K562 (cell line): ENCODE measurements around the gene SLC35B4. TPM values are rescaled to one million over a fixed set of nuclear protein-coding genes. Genes with fewer than 3 reads are reported as not detected.
A peak's percentile ranks its signal among the peaks of the same experiment; 100 is the strongest.

ENCODE experiments used
- ATAC-seq: fragments of 200-7000 bp; cut with Tn5 transposase; 3 replicates; pipeline ENCODE4 v1.9.1; 2020; ENCODE audit warnings: moderate library complexity
- BruUV-seq: library from RNA; stranded (reverse); fragments of 400-500 nt; replicated peaks from 2 replicates; lab custom pipeline; 2021; lab: Mats Ljungman, UMichigan
- CTCF ChIA-PET: fragments of 300-600 bp; formaldehyde crosslinking; extraction: SDS; loops from one replicate; lab custom pipeline; 2021; ENCODE audit warnings: low intra/inter-chr PET ratio; lab: Yijun Ruan, JAX
- POLR2A ChIA-PET: fragments of 300-600, 350-650 bp; sonication (Branson Sonifier 250); formaldehyde crosslinking; extraction: SDS; loops from one replicate; lab custom pipeline; 2021; ENCODE audit warnings: antibody characterized with exemption, inconsistent platforms; lab: Yijun Ruan, JAX
- DNase-seq, 4 experiments: peaks; one replicate each; pipeline versions ENCODE4 v3.0.0 to v3.0.0-alpha.2; 2011 to 2018; ENCODE audit warnings: low spot score in 3 of 4, mixed read lengths in 3 of 4; ENCODE audit errors: extremely low read depth in 1 of 4
- FAIRE-seq: peaks from 2 replicates; lab custom pipeline; 2011; peaks lifted over from hg19 to GRCh38; lab: Jason Lieb, UNC
- H2AFZ ChIP-seq: 2 replicates; pipeline ENCODE4 v1.6.0; 2011; ENCODE audit warnings: low read depth, low read length, control low read depth, inconsistent platforms
- H3K27ac ChIP-seq: fragments of 200-600 bp; 3 replicates; pipeline ENCODE4 v1.8.0; 2011; ENCODE audit warnings: low read depth, mild to moderate bottlenecking, control low read depth, inconsistent platforms, low read length, moderate library complexity, mixed read lengths; ENCODE audit errors: extremely low read depth
- H3K27me3 ChIP-seq, 2 experiments: fragments of 300-600 bp in 1 of 2; 2 replicates in 1 of 2; 3 replicates in 1 of 2; pipeline versions ENCODE4 v1.6.0 to v1.8.0; 2011; ENCODE audit warnings: inconsistent platforms in 2 of 2, low read length in 2 of 2, mild to moderate bottlenecking in 1 of 2, mixed read lengths in 1 of 2, moderate library complexity in 1 of 2; ENCODE audit not compliant: control insufficient read depth in 2 of 2, insufficient read depth in 2 of 2
- H3K36me3 ChIP-seq: fragments of 300-600 bp; 3 replicates; pipeline ENCODE4 v1.8.0; 2011; ENCODE audit warnings: mild to moderate bottlenecking, low read length, inconsistent platforms; ENCODE audit not compliant: control insufficient read depth, insufficient read depth
- H3K4me1 ChIP-seq, 2 experiments: fragments of 200-600 bp in 1 of 2; replicated peaks in 1 of 2; 2 replicates in 1 of 2; 3 replicates in 1 of 2; pipeline versions ENCODE4 v1.5.1 to v1.8.0; 2011; ENCODE audit warnings: inconsistent platforms in 2 of 2, low read length in 2 of 2, mild to moderate bottlenecking in 1 of 2, mixed read lengths in 1 of 2, moderate library complexity in 1 of 2; ENCODE audit not compliant: control insufficient read depth in 2 of 2, insufficient read depth in 2 of 2
- H3K4me2 ChIP-seq: 2 replicates; pipeline ENCODE4 v1.6.1; 2011; ENCODE audit warnings: low read length, control low read depth, inconsistent platforms, mixed read lengths; ENCODE audit not compliant: insufficient read depth
- H3K4me3 ChIP-seq: fragments of 200-600 bp; sonication (generic), shearing (Covaris generic); 2 replicates; pipeline ENCODE4 v1.5.1; 2016; ENCODE audit warnings: control low read depth, inconsistent platforms
- H3K79me2 ChIP-seq: fragments of 200-600 bp; 3 replicates; pipeline ENCODE4 v1.8.0; 2011; ENCODE audit warnings: low read length, inconsistent platforms; ENCODE audit not compliant: control insufficient read depth, insufficient read depth
- H3K9ac ChIP-seq, 2 experiments: 2 replicates each; pipeline versions ENCODE4 v1.6.0 to v1.6.1; 2011; ENCODE audit warnings: low read depth in 2 of 2, low read length in 2 of 2, control low read depth in 1 of 2, inconsistent platforms in 1 of 2, mild to moderate bottlenecking in 1 of 2, mixed read lengths in 1 of 2; ENCODE audit not compliant: insufficient read depth in 1 of 2
- H3K9me1 ChIP-seq: one replicate; pipeline ENCODE4 v1.6.0; 2011; ENCODE audit warnings: inconsistent platforms, mild to moderate bottlenecking, low read length, moderate library complexity; ENCODE audit not compliant: control insufficient read depth, insufficient read depth
- H3K9me3 ChIP-seq: replicated peaks from 2 replicates; pipeline ENCODE4 v1.5.1; 2011; ENCODE audit warnings: low read depth, low read length, inconsistent platforms; ENCODE audit not compliant: control insufficient read depth, insufficient read depth
- H4K20me1 ChIP-seq: replicated peaks from 2 replicates; pipeline ENCODE4 v1.6.1; 2011; ENCODE audit warnings: low read length, inconsistent platforms, mixed read lengths; ENCODE audit not compliant: control insufficient read depth, insufficient read depth
- ASH1L ChIP-seq: fragments of 450-650 bp; IDR thresholded peaks from 2 replicates; pipeline ENCODE4 v1.6.1; 2018; ENCODE audit warnings: borderline replicate concordance, mild to moderate bottlenecking, low read depth; ENCODE audit not compliant: partially characterized antibody
- BCOR ChIP-seq: fragments of 450-650 bp; IDR thresholded peaks from 2 replicates; pipeline ENCODE4 v1.6.1; 2016
- CAMTA2 ChIP-seq: fragments of 250-450 bp; sonication (Bioruptor Pico); conservative IDR thresholded peaks from 2 replicates; pipeline ENCODE4 v1.5.1; 2022
- FOSL1 ChIP-seq: fragments of 200-800 bp; sonication (Bioruptor generic); conservative IDR thresholded peaks from 2 replicates; pipeline ENCODE4 v1.6.1; 2016; ENCODE audit warnings: missing genetic modification characterization, missing compliant biosample characterization
- LARP7 ChIP-seq: fragments of 450-650 bp; IDR thresholded peaks from 2 replicates; pipeline ENCODE4 v1.6.1; 2016
- MYBL2 ChIP-seq, 2 experiments: fragments of 450-650 bp in 1 of 2; sonication (generic) in 1 of 2; formaldehyde crosslinking in 1 of 2; IDR thresholded peaks; 2 replicates each; pipeline versions ENCODE4 v1.6.1 to v1.8.1; 2017 to 2022; ENCODE audit warnings: borderline replicate concordance in 1 of 2, inconsistent platforms in 1 of 2, low read depth in 1 of 2, mild to moderate bottlenecking in 1 of 2, missing genetic modification reagents in 1 of 2, moderate library complexity in 1 of 2
- RNF2 ChIP-seq: sonication (generic); IDR thresholded peaks from 2 replicates; pipeline ENCODE4 v1.6.1; 2016
- SIN3A ChIP-seq, 2 experiments: fragments of 150-350 bp in 1 of 2; IDR thresholded peaks; 2 replicates each; pipeline ENCODE4 v1.6.1; 2011 to 2016; ENCODE audit warnings: borderline replicate concordance in 2 of 2, low read depth in 2 of 2, low read length in 2 of 2, mild to moderate bottlenecking in 2 of 2, moderate library complexity in 2 of 2; ENCODE audit not compliant: control insufficient read depth in 1 of 2
- ZHX1 ChIP-seq: fragments of 150-350 bp; conservative IDR thresholded peaks from 2 replicates; pipeline ENCODE4 v1.6.1; 2014; ENCODE audit warnings: low read length
- ZKSCAN1 ChIP-seq: fragments of 150-350 bp; IDR thresholded peaks from 2 replicates; pipeline ENCODE4 v1.6.1; 2016; ENCODE audit warnings: low read depth, low read length
- whole genome bisulfite sequencing: fragments of 100-300 bp; shearing (Covaris generic); methylation state at CpG from one replicate; pipeline ENCODE4 v1.1.6; 2016; ENCODE audit warnings: low coverage, mixed read lengths; ENCODE audit not compliant: insufficient coverage; ENCODE audit errors: missing lambda C conversion rate; 5-methylcytosine and 5-hydroxymethylcytosine counted together
- in situ Hi-C: fragments of 300-500 bp; cut with MboI; formaldehyde crosslinking; loops from 4 replicates; pipeline ENCODE4 v1.15.0; 2018; ENCODE audit warnings: inconsistent platforms, mixed read lengths
- intact Hi-C: fragments of 100-400 bp; cut with micrococcal nuclease; formaldehyde crosslinking; loops from 2 replicates; pipeline ENCODE4 v1.14.2; 2022
- polyA plus RNA-seq, 8 experiments: library from polyadenylated mRNA; depleted of rRNA in 4 of 8; stranded (reverse) in 5 of 8; unstranded in 3 of 8; fragments of >200 nt; fragmentation: Nextera tagmentation in 2 of 8; fragmentation: Illumina TruSeq in 1 of 8; extraction: Ambion mirVana in 2 of 8; extraction: Trizol in 1 of 8; gene quantifications; 2 replicates each; pipeline versions ENCODE4 v1.2.1 to v1.2.3, GENCODE V29; 2011 to 2014; ENCODE audit warnings: inconsistent platforms in 1 of 8, missing spikeins in 1 of 8
- total RNA-seq, 7 experiments: library from RNA; depleted of rRNA in 6 of 7; stranded (reverse); fragments of >200 nt in 6 of 7; fragmentation: Illumina TruSeq in 2 of 7; extraction: Trizol in 2 of 7; gene quantifications; 2 replicates each; pipeline versions ENCODE4 v1.2.1 to v1.2.3, GENCODE V29; 2011 to 2021; ENCODE audit warnings: low replicate concordance in 1 of 7
- TF ChIP-seq, protein P1 (sequence below): fragments of 450-650 bp; IDR thresholded peaks from 2 replicates; pipeline ENCODE4 v1.6.1; 2018; ENCODE audit not compliant: partially characterized antibody
- TF ChIP-seq, protein P2 (sequence below): fragments of 250-450 bp; sonication (Bioruptor Pico); IDR thresholded peaks from 2 replicates; pipeline ENCODE4 v1.8.0; 2021; ENCODE audit warnings: moderate library complexity, mild to moderate bottlenecking, inconsistent platforms

Gene SLC35B4
- total and polyA plus RNA-seq, 9 of the 15 experiments (the other 6 are each of a cell fraction or from before 2014, with no cell fraction given): 6.1 to 34.9 (median 17.6) TPM

DNA sequence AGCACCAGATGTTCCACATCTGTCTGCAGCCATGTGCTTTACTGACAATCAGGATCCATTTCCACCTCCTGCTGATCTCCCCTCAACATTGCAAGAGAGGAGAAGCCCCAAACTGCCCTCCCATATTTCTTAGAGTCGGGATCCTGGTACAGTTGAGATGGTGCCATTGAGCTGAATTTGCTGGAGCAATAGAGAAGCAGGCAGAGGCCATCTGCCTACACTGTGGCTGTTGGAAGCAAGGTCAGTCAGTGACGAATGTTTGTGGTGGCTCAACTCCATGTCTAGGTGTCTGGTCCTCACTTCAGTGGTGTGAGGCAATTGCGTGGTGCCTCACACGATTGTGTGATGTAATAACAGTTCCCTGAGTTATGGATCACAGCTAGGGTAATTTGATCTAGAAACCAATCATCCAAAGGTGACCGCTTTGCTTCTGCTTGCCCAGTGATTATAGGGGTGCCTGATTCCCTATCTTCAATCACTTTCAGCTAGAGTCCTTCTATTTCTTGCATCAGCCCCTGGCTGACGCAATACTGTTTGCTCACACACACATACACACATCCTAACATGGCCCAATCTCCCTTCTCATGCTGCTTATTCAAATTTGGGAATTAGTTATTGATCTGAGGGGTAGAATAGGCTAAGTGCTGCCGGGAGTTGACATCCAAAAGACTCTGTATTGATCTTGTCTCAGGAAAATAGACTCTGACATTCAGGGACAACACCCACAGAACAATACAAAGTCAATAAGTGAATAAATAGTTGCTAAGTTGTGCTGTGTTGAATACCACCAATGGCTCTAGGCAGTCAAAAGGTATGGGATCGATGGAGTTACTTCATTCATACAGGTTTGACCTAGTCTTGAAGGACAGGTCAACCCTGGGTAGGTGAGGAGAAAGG, 46.1 kb upstream of the SLC35B4 start:
- Histone ChIP-seq H3K9me3 (no peaks in the 10 kb centered on the region), H3K9me1 (no peaks in the 10 kb centered on the region), H3K79me2 (no peaks in the 10 kb centered on the region), H3K27me3 (peaks cover 0 to 5% of the 10 kb centered on the region in 2 experiments; a peak in 2 of 5 replicates), H3K4me2 (no peak overlapping the region), H3K9ac (no peak overlapping the region), H2AFZ (peak overlapping the region; percentile 23), H3K27ac (no peak overlapping the region; the same call in 2 of the 3 replicates), H3K4me3 (no peak overlapping the region), H3K4me1 (peaks cover 5 to 37% of the 10 kb centered on the region in 2 experiments; a peak in 3 of 5 replicates), H4K20me1 (no peaks in the 10 kb centered on the region), H3K36me3 (no peaks in the 10 kb centered on the region)
- 9% methylated on average over 8 of the region's 8 CpGs for WGBS
- peak in 1 of 4 experiments; percentile 29 for DNase-seq
- POLR2A ChIA-PET: interaction anchor here (0.6 kb wide), 1 partner anchor 384 kb away, joined by 3 read pairs; no protein-coding TSS in a partner anchor
- CTCF ChIA-PET: no interaction called here
- ATAC-seq: peak; percentile 65
- intact Hi-C loops (no loop called here), in situ Hi-C loops (no loop called here)
- FAIRE-seq: no peak
- BruUV-seq: no TSS peak
- TF ChIP-seq LARP7 (no peak), MYBL2 (IDR thresholded peaks at IDR 0.05; ENCODE audit: low read depth) (no peak), MYBL2 (CRISPR knock-in tag; IDR thresholded peaks at IDR 0.05; ENCODE audit: borderline replicate concordance) (no peak), ZHX1 (no peak), ASH1L (no peak), FOSL1 (peak; percentile 60), ZKSCAN1 (no peak), CAMTA2 (CRISPR knock-in tag) (no peak), BCOR (no peak), SIN3A (IDR thresholded peaks at IDR 0.05; ENCODE audit: borderline replicate concordance in 2 of 2, control insufficient read depth in 1 of 2, low read depth in 2 of 2, low read length in 2 of 2) (no peak), RNF2 (no peak)
- TF ChIP-seq, protein P1, sequence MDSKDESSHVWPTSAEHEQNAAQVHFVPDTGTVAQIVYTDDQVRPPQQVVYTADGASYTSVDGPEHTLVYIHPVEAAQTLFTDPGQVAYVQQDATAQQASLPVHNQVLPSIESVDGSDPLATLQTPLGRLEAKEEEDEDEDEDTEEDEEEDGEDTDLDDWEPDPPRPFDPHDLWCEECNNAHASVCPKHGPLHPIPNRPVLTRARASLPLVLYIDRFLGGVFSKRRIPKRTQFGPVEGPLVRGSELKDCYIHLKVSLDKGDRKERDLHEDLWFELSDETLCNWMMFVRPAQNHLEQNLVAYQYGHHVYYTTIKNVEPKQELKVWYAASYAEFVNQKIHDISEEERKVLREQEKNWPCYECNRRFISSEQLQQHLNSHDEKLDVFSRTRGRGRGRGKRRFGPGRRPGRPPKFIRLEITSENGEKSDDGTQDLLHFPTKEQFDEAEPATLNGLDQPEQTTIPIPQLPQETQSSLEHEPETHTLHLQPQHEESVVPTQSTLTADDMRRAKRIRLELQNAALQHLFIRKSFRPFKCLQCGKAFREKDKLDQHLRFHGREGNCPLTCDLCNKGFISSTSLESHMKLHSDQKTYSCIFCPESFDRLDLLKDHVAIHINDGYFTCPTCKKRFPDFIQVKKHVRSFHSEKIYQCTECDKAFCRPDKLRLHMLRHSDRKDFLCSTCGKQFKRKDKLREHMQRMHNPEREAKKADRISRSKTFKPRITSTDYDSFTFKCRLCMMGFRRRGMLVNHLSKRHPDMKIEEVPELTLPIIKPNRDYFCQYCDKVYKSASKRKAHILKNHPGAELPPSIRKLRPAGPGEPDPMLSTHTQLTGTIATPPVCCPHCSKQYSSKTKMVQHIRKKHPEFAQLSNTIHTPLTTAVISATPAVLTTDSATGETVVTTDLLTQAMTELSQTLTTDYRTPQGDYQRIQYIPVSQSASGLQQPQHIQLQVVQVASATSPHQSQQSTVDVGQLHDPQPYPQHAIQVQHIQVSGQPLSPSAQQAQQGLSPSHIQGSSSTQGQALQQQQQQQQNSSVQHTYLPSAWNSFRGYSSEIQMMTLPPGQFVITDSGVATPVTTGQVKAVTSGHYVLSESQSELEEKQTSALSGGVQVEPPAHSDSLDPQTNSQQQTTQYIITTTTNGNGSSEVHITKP: no peak
- TF ChIP-seq, protein P2, sequence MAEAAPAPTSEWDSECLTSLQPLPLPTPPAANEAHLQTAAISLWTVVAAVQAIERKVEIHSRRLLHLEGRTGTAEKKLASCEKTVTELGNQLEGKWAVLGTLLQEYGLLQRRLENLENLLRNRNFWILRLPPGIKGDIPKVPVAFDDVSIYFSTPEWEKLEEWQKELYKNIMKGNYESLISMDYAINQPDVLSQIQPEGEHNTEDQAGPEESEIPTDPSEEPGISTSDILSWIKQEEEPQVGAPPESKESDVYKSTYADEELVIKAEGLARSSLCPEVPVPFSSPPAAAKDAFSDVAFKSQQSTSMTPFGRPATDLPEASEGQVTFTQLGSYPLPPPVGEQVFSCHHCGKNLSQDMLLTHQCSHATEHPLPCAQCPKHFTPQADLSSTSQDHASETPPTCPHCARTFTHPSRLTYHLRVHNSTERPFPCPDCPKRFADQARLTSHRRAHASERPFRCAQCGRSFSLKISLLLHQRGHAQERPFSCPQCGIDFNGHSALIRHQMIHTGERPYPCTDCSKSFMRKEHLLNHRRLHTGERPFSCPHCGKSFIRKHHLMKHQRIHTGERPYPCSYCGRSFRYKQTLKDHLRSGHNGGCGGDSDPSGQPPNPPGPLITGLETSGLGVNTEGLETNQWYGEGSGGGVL (CRISPR knock-in tag): no peak
